Renal cortex interstitium (tissue), 11 donors: ENCODE measurements around the gene LCP1. TPM values are rescaled to one million over a fixed set of nuclear protein-coding genes. Genes with fewer than 3 reads are reported as not detected.

Experiments
- DNase-seq, 11 donors: peaks; one replicate each; pipeline ENCODE4 v3.0.0-alpha.2; 2013; ENCODE audit warnings: low read depth in 9 of 11, low spot score in 4 of 11; ENCODE audit errors: extremely low read depth in 1 of 11
- polyA plus RNA-seq, 3 donors: library from polyadenylated mRNA; unstranded; fragments of 120-200 nt; gene quantifications; one replicate each; pipeline ENCODE4 v1.2.1, GENCODE V29; 2013; ENCODE audit not compliant: insufficient read length in 3 of 3

The LCP1 gene
- polyA plus RNA-seq, 3 donors = 8.7 to 11.5 (median 9.7) TPM

GRCh38 chr13:46086421-46086922 lies 95.5 kb downstream of the LCP1 start:
- no peak for DNase-seq

- DNase-seq = no peak
These were observed 96.2 kb downstream of the LCP1 start for GRCh38 chr13:46085737-46086136.

GRCh38 chr13:46082324-46082723 lies 99.7 kb downstream of the LCP1 start:
- DNase-seq = no peak

GRCh38 chr13:46079770-46080169 lies 102.2 kb downstream of the LCP1 start:
- DNase-seq = no peak

GRCh38 chr13:46077265-46077664 lies 104.7 kb downstream of the LCP1 start:
- DNase-seq = no peak

GRCh38 chr13:46076827-46077226 lies 105.2 kb downstream of the LCP1 start:
- DNase-seq = no peak

Other genes with a start within 250 kb of the LCP1 start
- gene ZC3H13, start 129.4 kb downstream of the LCP1 start, polyA plus RNA-seq = 10 to 100 TPM; 64.1 to 80.8 (median 71.3) TPM
- under 1 TPM; 0.14 to 0.23 (median 0.15) TPM for gene CPB2, start 77.1 kb downstream of the LCP1 start, polyA plus RNA-seq
- under 1 TPM in 2 of 3 donors, not detected in 1; 0.14 to 0.18 TPM for gene LRRC63, start 29.8 kb upstream of the LCP1 start, polyA plus RNA-seq
- gene RUBCNL, start 205.1 kb upstream of the LCP1 start, polyA plus RNA-seq = 1 to 10 TPM; 2.0 to 2.5 (median 2.2) TPM